ENCODE measurements around the gene OLIG1.

The OLIG1 gene

DNA sequence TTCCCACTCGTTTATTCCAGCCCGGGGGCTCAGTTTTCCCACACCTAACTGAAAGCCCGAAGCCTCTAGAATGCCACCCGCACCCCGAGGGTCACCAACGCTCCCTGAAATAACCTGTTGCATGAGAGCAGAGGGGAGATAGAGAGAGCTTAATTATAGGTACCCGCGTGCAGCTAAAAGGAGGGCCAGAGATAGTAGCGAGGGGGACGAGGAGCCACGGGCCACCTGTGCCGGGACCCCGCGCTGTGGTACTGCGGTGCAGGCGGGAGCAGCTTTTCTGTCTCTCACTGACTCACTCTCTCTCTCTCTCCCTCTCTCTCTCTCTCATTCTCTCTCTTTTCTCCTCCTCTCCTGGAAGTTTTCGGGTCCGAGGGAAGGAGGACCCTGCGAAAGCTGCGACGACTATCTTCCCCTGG, 43.5 kb upstream of the OLIG1 start:
- Mint-ChIP-seq H3K36me3 (ENCODE audit: low read depth) (no peaks in the 10 kb centered on the region), H3K27ac (no peak overlapping the region), H3K4me1 (peaks cover 14% of the 10 kb centered on the region), H3K4me3 (peak overlapping the region; percentile 80), H3K27me3 (ENCODE audit: low read depth, poor library complexity) (peaks cover 97% of the 10 kb centered on the region), H3K9me3 (no peaks in the 10 kb centered on the region)
- no peak for DNase-seq
- TF ChIP-seq, protein P1, sequence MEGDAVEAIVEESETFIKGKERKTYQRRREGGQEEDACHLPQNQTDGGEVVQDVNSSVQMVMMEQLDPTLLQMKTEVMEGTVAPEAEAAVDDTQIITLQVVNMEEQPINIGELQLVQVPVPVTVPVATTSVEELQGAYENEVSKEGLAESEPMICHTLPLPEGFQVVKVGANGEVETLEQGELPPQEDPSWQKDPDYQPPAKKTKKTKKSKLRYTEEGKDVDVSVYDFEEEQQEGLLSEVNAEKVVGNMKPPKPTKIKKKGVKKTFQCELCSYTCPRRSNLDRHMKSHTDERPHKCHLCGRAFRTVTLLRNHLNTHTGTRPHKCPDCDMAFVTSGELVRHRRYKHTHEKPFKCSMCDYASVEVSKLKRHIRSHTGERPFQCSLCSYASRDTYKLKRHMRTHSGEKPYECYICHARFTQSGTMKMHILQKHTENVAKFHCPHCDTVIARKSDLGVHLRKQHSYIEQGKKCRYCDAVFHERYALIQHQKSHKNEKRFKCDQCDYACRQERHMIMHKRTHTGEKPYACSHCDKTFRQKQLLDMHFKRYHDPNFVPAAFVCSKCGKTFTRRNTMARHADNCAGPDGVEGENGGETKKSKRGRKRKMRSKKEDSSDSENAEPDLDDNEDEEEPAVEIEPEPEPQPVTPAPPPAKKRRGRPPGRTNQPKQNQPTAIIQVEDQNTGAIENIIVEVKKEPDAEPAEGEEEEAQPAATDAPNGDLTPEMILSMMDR (IDR thresholded peaks at IDR 0.05), result no peak

DNA sequence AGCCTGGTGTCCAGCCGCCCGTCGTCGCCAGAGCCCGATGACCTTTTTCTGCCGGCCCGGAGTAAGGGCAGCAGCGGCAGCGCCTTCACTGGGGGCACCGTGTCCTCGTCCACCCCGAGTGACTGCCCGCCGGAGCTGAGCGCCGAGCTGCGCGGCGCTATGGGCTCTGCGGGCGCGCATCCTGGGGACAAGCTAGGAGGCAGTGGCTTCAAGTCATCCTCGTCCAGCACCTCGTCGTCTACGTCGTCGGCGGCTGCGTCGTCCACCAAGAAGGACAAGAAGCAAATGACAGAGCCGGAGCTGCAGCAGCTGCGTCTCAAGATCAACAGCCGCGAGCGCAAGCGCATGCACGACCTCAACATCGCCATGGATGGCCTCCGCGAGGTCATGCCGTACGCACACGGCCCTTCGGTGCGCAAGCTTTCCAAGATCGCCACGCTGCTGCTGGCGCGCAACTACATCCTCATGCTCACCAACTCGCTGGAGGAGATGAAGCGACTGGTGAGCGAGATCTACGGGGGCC, 43.0 kb upstream of the OLIG1 start:
- H3K27me3 Mint-ChIP-seq (ENCODE audit: low read depth, poor library complexity), result peaks cover 97% of the 10 kb centered on the region
- H3K4me1 Mint-ChIP-seq, result peaks cover 14% of the 10 kb centered on the region
- no peaks in the 10 kb centered on the region for H3K36me3 Mint-ChIP-seq (ENCODE audit: low read depth)

DNA sequence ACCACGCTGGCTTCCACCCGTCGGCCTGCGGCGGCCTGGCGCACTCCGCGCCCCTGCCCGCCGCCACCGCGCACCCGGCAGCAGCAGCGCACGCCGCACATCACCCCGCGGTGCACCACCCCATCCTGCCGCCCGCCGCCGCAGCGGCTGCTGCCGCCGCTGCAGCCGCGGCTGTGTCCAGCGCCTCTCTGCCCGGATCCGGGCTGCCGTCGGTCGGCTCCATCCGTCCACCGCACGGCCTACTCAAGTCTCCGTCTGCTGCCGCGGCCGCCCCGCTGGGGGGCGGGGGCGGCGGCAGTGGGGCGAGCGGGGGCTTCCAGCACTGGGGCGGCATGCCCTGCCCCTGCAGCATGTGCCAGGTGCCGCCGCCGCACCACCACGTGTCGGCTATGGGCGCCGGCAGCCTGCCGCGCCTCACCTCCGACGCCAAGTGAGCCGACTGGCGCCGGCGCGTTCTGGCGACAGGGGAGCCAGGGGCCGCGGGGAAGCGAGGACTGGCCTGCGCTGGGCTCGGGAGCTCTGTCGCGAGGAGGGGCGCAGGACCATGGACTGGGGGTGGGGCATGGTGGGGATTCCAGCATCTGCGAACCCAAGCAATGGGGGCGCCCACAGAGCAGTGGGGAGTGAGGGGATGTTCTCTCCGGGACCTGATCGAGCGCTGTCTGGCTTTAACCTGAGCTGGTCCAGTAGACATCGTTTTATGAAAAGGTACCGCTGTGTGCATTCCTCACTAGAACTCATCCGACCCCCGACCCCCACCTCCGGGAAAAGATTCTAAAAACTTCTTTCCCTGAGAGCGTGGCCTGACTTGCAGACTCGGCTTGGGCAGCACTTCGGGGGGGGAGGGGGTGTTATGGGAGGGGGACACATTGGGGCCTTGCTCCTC, 42.3 kb upstream of the OLIG1 start:
- Mint-ChIP-seq H3K27me3 (ENCODE audit: low read depth, poor library complexity) (peaks cover 97% of the 10 kb centered on the region), H3K4me3 (no peak overlapping the region), H3K27ac (no peak overlapping the region), H3K9me3 (no peaks in the 10 kb centered on the region), H3K4me1 (peaks cover 12% of the 10 kb centered on the region), H3K36me3 (ENCODE audit: low read depth) (no peaks in the 10 kb centered on the region)
- TF ChIP-seq, protein P1 (IDR thresholded peaks at IDR 0.05), result no peak
- DNase-seq, result no peak

More for the DNA sequence above, 43.0 kb upstream of the OLIG1 start:
- no peak overlapping the region for H3K27ac Mint-ChIP-seq
- TF ChIP-seq, protein P1 (IDR thresholded peaks at IDR 0.05), result no peak
- peak overlapping the region; percentile 80 for H3K4me3 Mint-ChIP-seq
- no peaks in the 10 kb centered on the region for H3K9me3 Mint-ChIP-seq
- DNase-seq, result no peak

DNA sequence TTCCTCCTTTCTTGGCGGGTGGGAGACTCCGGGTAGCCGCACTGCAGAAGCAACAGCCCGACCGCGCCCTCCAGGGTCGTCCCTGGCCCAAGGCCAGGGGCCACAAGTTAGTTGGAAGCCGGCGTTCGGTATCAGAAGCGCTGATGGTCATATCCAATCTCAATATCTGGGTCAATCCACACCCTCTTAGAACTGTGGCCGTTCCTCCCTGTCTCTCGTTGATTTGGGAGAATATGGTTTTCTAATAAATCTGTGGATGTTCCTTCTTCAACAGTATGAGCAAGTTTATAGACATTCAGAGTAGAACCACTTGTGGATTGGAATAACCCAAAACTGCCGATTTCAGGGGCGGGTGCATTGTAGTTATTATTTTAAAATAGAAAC, 41.7 kb upstream of the OLIG1 start:
- H3K27me3 Mint-ChIP-seq (ENCODE audit: low read depth, poor library complexity), result peaks cover 97% of the 10 kb centered on the region
- H3K4me1 Mint-ChIP-seq, result peaks cover 9% of the 10 kb centered on the region
- H3K27ac Mint-ChIP-seq, result no peak overlapping the region
- TF ChIP-seq, protein P1 (IDR thresholded peaks at IDR 0.05), result no peak
- no peaks in the 10 kb centered on the region for H3K9me3 Mint-ChIP-seq
- DNase-seq, result no peak
- no peaks in the 10 kb centered on the region for H3K36me3 Mint-ChIP-seq (ENCODE audit: low read depth)
- no peak overlapping the region for H3K4me3 Mint-ChIP-seq

DNA sequence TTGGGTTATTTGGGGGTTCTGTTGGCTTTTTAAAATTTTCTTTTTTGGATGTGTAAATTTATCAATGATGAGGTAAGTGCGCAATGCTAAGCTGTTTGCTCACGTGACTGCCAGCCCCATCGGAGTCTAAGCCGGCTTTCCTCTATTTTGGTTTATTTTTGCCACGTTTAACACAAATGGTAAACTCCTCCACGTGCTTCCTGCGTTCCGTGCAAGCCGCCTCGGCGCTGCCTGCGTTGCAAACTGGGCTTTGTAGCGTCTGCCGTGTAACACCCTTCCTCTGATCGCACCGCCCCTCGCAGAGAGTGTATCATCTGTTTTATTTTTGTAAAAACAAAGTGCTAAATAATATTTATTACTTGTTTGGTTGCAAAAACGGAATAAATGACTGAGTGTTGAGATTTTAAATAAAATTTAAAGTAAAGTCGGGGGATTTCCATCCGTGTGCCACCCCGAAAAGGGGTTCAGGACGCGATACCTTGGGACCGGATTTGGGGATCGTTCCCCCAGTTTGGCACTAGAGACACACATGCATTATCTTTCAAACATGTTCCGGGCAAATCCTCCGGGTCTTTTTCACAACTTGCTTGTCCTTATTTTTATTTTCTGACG, 41.1 kb upstream of the OLIG1 start:
- Mint-ChIP-seq H3K27me3 (ENCODE audit: low read depth, poor library complexity) (peaks cover 97% of the 10 kb centered on the region), H3K36me3 (ENCODE audit: low read depth) (no peaks in the 10 kb centered on the region), H3K27ac (no peak overlapping the region), H3K4me1 (peaks cover 9% of the 10 kb centered on the region), H3K4me3 (no peak overlapping the region), H3K9me3 (no peaks in the 10 kb centered on the region)
- no peak for DNase-seq
- TF ChIP-seq, protein P1 (IDR thresholded peaks at IDR 0.05), result no peak

All from nephron progenitor cell (in vitro differentiated cells).